Measurements from ENCODE around the gene IBA57.

The IBA57 gene

DNA sequence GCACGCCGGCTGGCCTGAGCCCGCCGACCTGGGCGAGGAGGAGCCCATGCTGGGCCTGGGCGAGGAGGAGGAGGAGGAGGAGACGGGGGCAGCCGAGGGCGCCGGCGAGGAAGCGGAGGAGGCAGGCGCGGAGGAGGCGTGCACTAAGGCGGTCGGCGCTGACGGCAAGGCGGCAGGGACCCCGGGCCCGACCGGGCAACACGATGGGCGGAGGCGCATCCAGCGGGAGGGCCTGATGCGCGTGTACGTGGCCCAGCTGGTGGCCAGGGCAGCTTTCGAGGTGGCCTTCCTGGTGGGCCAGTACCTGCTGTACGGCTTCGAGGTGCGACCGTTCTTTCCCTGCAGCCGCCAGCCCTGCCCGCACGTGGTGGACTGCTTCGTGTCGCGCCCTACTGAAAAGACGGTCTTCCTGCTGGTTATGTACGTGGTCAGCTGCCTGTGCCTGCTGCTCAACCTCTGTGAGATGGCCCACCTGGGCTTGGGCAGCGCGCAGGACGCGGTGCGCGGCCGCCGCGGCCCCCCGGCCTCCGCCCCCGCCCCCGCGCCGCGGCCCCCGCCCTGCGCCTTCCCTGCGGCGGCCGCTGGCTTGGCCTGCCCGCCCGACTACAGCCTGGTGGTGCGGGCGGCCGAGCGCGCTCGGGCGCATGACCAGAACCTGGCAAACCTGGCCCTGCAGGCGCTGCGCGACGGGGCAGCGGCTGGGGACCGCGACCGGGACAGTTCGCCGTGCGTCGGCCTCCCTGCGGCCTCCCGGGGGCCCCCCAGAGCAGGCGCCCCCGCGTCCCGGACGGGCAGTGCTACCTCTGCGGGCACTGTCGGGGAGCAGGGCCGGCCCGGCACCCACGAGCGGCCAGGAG lies 7.2 kb upstream of the IBA57 start:
- H3K27ac ChIP-seq, result no peak overlapping the region
- TF ChIP-seq, protein P1, sequence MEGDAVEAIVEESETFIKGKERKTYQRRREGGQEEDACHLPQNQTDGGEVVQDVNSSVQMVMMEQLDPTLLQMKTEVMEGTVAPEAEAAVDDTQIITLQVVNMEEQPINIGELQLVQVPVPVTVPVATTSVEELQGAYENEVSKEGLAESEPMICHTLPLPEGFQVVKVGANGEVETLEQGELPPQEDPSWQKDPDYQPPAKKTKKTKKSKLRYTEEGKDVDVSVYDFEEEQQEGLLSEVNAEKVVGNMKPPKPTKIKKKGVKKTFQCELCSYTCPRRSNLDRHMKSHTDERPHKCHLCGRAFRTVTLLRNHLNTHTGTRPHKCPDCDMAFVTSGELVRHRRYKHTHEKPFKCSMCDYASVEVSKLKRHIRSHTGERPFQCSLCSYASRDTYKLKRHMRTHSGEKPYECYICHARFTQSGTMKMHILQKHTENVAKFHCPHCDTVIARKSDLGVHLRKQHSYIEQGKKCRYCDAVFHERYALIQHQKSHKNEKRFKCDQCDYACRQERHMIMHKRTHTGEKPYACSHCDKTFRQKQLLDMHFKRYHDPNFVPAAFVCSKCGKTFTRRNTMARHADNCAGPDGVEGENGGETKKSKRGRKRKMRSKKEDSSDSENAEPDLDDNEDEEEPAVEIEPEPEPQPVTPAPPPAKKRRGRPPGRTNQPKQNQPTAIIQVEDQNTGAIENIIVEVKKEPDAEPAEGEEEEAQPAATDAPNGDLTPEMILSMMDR (conservative IDR thresholded peaks at IDR 0.05), result no peak

- TF ChIP-seq, protein P1 (conservative IDR thresholded peaks at IDR 0.05), result no peak
- H3K27ac ChIP-seq, result no peak overlapping the region
Observed at GRCh38 chr1:228159008-228159665, 6.5 kb upstream of the IBA57 start.

DNA sequence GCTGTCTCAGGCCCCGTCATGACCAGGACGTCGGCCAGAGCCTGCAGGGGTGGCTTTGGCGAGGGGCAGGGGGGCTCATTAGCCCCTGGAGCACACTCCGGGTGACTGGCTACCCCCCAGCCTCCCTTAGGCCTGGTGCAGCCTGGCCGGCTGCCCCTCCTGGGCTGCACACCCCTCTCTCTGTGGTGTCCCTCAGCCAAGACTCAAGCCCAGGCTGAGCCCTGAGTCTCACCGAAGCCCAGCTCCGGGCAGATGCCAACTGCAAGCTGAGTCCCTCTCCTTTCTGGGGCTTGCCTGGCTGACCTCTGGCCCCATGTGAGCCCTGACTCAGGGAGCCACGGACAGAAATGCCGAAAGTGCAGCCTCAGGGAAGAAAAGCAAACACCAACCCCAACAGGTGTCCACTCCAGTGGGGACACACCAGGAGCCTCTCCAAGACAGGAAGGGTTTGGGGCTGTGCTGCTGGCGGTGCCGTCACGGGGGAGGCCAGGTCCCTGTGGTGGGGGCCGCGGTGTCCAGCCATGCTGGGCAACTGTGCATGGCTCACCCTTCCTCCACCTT lies 5.3 kb upstream of the IBA57 start:
- TF ChIP-seq, protein P1 (conservative IDR thresholded peaks at IDR 0.05), result no peak
- no peak overlapping the region for H3K27ac ChIP-seq

DNA sequence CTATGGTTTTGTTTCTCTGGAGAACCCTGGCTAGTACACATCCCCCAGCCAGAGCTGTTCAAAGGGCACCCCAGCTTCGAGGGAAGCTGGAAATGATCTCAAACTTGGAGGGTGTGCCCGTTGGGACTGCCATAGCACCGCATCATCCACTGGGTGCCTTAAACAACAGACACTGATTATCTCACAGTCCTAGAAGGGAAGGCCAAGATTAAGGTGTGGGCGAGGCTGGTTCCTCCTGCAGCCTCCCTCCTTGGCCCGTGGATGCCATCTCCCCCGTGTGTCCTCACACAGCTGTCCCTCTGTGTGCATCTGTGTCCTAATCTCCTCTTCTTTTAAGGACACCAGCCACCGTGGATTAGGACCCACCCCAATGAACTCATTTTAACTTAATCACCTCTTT lies 4.2 kb upstream of the IBA57 start:
- TF ChIP-seq, protein P1 (conservative IDR thresholded peaks at IDR 0.05), result no peak
- H3K27ac ChIP-seq, result no peak overlapping the region

DNA sequence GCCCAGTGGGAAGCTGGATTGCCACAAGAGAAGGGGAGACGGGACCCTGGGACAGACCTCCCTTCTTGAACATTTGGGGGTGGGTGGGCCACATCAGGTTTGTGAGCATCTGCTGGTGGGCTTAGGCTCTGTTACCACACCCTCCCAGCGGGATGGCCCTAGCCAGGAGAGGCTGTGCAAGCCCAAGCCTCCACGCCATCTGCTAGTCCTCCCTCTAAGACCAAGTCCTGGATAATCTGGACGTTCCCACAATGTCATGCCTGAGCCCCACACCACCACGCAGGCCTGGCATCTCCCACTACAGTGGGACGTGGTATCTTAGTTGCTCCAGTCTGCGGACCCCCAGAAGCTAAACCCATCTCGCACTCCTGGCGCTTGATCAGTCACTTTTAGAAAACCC lies 3.7 kb upstream of the IBA57 start:
- TF ChIP-seq, protein P1 (conservative IDR thresholded peaks at IDR 0.05), result no peak

GRCh38 chr1:228162286-228163006 lies 3.2 kb upstream of the IBA57 start:
- H3K27ac ChIP-seq, result no peak overlapping the region

More for the DNA sequence above, 3.7 kb upstream of the IBA57 start:
- H3K27ac ChIP-seq, result no peak overlapping the region

More at GRCh38 chr1:228162286-228163006, 3.2 kb upstream of the IBA57 start:
- TF ChIP-seq, protein P1 (conservative IDR thresholded peaks at IDR 0.05), result no peak
